NCI-H2227 (cell line): ENCODE measurements around the gene MTCL3.
"Not testable (repeated sequence)": the region's sequence is repeated elsewhere in the genome, so short reads cannot be mapped to it uniquely, and the experiment has no call there.

ENCODE experiments used
- DNase-seq: peaks from one replicate; lab custom pipeline; 2025; ENCODE audit not compliant: unreplicated experiment; lab: John Stamatoyannopoulos, UW

Gene MTCL3

DNA sequence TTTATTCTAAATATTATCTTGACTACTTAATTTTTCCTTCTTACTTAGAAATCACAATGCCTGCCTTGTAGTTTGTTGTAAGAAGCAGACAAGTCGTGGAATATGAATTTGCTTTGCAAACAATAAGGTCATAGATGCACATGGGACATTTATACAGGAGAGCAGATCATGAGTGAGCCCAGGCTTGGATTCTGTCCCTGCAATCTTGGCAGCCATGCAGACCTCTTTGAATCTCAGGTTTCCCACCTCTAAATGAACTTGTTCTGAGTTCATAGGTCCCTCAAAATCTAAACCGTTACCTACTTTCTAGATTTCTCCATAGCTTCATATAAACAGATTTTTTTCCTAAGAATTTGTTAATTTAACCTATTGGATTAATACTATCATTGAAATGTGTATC, 79.4 kb downstream of the MTCL3 start:
- no peak for DNase-seq

GRCh38 chr6:127436578-127437110, 82.5 kb downstream of the MTCL3 start:
- DNase-seq, result no peak

DNA sequence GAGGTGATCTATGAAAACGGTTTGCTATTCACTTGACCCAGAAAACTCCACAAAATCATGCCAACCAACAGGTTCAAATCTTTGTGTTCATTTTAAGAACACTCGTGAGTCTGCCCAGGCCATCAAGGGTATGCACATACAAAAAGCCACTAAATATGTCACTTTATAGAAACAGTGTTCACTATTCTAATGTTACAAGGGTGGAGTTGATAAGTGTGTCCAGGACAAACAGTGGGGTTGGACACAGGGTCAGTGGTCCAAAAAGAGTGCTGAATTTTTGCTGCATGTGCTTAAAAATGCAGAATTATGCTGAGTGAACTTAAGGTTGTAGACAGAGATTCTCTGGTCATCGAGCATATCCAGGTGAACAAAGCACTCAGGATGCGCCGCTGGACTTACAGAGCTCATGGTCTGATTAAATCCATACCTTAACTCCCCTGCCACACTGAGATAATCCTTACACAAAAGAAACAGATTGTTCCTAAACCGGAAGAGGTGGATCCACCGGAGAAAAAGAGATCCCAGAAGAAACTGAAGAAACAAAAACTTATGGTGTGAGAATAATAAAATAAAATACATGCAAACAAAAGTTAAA, 83.4 kb downstream of the MTCL3 start:
- DNase-seq, result no peak

DNA sequence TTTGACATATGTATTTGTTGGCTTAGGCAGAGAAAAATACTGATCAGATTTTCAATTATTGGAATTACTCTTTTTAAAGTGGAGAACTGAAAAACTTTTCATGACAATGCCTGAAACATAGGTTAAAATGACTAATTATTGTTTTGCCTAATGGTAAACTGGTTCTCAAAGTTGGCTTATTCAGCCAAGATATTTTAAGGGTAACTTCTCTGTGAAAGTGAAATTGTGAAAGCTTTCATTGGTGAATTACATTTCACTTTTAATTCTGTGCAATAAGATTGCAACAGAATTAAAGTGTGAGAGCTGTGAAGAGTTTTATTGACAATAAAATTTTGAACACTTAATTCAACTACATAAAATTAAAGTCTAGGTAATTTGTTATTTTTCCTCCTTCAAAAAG, 84.5 kb downstream of the MTCL3 start:
- DNase-seq, result no peak

GRCh38 chr6:127428562-127428961, 90.6 kb downstream of the MTCL3 start:
- not testable (repeated sequence) for DNase-seq

GRCh38 chr6:127423921-127424320, 95.2 kb downstream of the MTCL3 start:
- no peak for DNase-seq
